NCI-H226 (cell line): ENCODE data around the gene MAPRE3.
"Not testable (repeated sequence)": the region's sequence is repeated elsewhere in the genome, so short reads cannot be mapped to it uniquely, and the experiment has no call there.

Experiments
- DNase-seq: peaks from one replicate; pipeline ENCODE4 v3.0.0-alpha.2; 2015

MAPRE3 gene

DNA sequence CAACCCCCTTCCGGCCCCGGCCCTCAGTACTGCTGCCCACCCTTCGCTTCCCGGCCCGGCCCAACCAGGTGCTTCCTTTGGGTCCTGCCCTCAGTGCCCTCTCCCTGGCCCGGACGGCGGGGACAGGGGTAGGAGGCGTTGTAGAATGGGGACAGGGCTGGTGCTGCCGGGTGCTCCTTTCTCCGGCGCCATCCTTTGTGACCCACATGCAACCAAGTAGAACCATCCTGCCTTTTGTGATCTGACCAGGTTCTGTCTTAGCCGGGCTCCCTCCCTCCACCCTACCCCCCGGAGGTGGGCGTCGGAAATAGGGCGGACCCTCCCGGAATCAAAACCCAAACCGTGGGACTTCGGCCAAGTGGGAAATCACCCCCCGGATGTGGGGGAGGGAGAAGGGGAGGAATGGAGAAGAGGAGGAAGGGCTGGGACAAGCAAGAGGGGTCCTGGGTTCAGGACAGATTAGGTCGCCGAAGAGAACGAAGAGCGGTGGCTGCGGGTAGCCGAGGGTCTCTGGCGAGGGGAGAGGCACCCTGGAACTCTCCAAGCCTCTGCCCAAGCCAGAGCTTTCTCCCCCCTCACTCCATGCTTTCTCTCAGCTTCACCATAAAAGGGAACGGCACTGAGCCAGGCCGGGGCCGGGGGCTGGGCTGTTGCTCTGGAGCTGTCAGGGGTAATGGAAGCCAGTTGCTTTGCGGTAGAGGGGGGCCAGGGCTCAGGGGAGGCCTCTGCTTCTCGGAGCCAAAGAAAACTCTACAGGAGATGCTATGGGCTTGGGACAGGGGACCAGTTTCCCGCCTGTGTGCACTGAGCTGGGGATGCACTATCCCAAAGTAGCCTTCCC is 101.8 kb downstream of the MAPRE3 start:
- DNase-seq, result no peak

DNA sequence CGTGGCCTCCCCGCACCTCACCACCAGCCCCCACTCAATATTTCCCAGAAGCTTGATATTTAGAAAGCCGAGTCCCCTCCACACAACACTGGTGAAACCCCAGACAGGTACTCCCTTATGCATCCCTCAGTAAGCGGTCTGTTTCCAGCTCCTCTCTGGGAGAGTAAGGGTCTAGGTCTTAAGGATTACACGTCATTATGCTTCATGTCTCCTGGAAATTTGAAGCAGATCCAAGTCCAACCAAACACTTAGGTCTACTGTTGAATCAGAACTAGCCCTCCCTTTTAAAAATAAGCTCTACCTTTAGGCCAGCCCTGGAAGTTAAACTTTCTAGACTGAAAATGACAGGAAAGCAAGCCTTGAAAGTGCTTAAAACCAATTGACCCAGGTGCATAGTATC is 102.5 kb downstream of the MAPRE3 start:
- DNase-seq, result no peak

DNA sequence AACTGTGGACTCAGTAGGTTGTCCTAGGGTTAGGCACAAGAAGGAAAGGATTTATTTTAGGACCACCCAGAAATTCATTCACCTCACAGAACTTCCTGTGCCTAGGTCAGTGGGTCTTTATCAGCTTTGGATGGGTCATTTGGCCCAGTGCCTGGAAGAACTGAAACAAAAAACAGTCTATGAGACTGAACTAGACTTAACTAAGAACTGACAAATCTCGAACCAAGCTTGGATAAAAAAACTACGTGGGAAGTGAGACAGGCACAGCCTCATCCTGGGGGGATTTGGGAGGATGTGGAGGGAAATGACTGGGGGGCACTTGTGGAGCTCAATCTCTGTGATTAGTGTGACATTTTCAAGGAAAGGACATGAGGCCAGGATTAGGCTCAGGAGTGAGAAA is 103.3 kb downstream of the MAPRE3 start:
- no peak for DNase-seq

DNA sequence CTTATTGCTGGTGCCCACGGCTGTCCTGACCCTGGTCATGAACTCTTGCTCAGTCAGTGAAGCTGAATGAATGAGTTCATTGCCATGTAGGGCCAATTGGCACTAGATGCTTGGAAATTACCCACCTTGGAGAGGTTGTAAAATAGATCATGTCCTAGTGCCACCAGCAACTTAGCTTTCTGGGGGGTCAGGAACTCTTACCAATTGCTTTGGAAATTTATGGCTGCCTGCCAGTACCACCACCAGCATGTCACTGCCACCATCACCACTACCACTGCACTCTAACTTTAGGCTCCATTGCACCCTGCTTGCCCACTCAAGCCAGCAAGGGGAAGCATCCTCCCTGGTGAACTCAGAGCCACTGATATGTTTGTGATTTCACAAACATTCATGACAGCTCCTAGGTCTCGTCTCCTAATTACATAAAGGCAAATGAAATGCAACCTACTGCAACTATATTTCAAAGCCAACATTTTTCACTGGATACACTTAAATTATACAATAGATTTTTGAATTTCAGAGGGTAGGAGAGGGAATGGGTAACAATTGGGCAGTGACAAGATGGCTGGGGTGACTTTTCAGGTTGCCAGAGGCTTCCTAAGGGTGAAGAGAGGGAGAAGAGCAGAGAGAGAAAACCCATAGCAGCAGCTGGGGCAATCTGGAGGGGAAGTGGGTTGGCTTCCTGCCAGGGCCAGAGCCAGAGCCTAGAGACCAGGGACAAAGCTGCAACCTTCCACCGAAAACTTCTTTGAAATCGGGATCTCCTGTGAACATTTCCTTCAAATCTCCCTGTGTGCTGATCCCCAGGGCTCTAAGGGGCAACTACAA is 104.5 kb downstream of the MAPRE3 start:
- DNase-seq, result no peak

DNA sequence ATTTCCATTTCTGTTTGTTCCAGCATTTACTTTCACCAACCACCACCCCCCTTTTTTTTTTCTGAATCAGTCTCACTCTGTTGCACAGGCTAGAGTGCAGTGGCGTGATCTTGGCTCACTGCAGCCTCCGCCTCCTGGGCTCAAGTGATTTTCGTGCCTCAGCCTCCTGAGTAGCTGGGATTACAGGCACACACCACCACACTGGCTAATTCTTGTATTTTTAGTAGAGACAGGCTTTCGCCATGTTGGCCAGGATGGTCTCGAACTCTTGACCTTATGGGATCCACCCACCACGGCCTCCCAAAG is 105.1 kb downstream of the MAPRE3 start:
- DNase-seq, result not testable (repeated sequence)

DNA sequence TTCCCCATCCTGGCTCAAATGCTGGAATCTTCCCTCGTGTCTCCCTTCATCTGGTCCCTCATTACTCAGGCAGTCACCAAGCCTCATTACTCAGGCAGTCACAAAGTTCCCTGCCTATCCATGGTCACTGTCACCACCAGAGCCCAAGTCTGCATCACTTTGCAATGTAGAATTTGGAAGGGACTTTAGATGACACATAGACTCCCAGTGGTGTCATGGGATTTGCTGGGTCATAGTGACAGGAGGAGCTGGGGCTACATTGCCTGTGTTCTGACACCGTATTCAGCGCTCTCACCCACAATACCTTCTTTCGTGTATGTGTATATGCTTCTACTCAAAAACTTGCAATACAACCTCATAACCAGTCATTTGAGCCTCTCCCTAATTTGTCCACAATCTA is 105.9 kb downstream of the MAPRE3 start:
- DNase-seq, result no peak
